GM08714 (cell line): ENCODE measurements around the gene PPP1R2B.
"Not testable (repeated sequence)": the region's sequence is repeated elsewhere in the genome, so short reads cannot be mapped to it uniquely, and the experiment has no call there.

ENCODE experiments used
- H3K4me3 ChIP-seq: fragments of 200-500 bp; sonication (Bioruptor generic); 2 replicates; pipeline ENCODE4 v1.5.1; 2014; ENCODE audit warnings: mild to moderate bottlenecking, low read length, inconsistent platforms
- ZNF274 ChIP-seq: IDR thresholded peaks from 2 replicates; pipeline ENCODE4 v1.6.1; 2012; ENCODE audit warnings: mild to moderate bottlenecking, low read depth, low read length

The PPP1R2B gene

GRCh38 chr5:156838961-156839360, 11.1 kb upstream of the PPP1R2B start:
- no peak for TF ChIP-seq ZNF274
- H3K4me3 ChIP-seq, result no peak overlapping the region

DNA sequence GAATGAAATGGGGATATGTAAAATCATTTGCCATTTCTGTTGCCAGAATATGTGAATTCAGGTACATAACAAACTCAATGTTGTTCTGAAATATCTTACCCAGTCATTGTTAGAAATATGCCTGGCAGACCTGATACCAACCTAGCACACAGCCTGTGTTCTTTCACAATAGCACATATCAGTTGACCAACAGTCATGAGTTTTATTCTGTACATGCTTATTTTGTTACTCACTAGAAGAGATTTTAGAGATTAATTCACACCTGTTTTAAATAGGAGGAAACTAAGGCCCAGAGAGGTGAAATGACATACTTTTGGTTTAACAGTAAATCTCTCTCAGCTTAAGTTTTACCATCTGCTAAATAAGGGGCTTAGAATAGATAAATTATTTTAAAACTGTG, 8.4 kb upstream of the PPP1R2B start:
- H3K4me3 ChIP-seq, result no peak overlapping the region
- TF ChIP-seq ZNF274, result no peak

DNA sequence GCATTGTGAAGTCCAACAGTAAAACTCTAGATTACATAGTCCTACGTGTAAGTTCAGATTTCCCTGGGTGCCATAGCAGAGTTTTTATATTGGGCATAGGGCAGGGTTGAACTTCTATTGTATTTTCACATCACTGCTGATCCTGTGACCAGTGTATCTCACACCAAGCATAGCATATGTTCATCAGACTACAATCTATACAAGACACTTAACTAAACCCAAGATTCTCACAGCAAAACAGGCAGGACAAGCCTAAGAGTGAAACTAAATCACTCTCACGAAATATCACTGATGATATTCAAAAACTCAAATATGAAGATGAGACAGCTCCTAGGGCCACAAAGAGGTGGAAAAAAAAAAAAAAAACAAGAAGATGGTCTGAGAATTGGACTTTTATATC, 3.2 kb upstream of the PPP1R2B start:
- no peak overlapping the region for H3K4me3 ChIP-seq
- no peak for TF ChIP-seq ZNF274

- not testable (repeated sequence) for H3K4me3 ChIP-seq
These were observed 1.6 kb upstream of the PPP1R2B start for GRCh38 chr5:156848447-156848846.

- H3K4me3 ChIP-seq, result no peak overlapping the region
- TF ChIP-seq ZNF274, result no peak
These were observed 1.8 kb downstream of the PPP1R2B start for GRCh38 chr5:156851880-156852279.

GRCh38 chr5:156853055-156853454, 3.0 kb downstream of the PPP1R2B start:
- not testable (repeated sequence) for H3K4me3 ChIP-seq

DNA sequence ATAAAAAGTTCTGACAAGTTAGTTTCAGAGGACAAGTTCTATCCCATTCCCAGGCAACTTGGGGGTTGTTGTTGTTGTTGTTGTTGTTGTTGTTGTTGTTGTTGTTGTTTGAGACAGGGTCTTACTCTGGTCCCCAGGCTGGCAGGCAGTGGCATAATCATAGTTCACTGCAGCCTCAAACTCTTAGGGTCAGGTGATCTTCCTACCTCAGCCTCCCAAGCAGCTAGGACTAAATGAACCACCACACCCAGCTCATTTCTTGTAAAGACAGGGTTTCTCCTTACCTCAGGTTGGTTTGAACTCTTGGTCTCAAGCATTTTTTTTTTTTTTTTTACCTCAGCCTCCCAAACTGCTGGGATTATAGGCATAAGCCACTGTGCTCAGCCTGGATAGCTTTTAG, 15.3 kb downstream of the PPP1R2B start:
- no peak for TF ChIP-seq ZNF274

GRCh38 chr5:156870498-156870839, 20.4 kb downstream of the PPP1R2B start:
- TF ChIP-seq ZNF274, result no peak

More for the DNA sequence above, 15.3 kb downstream of the PPP1R2B start:
- no peak overlapping the region for H3K4me3 ChIP-seq

GRCh38 chr5:156871212-156871611, 21.1 kb downstream of the PPP1R2B start:
- TF ChIP-seq ZNF274, result no peak
- H3K4me3 ChIP-seq, result no peak overlapping the region

More at GRCh38 chr5:156870498-156870839, 20.4 kb downstream of the PPP1R2B start:
- no peak overlapping the region for H3K4me3 ChIP-seq

GRCh38 chr5:156879665-156880285, 29.7 kb downstream of the PPP1R2B start:
- no peak overlapping the region; the same call in 1 of the 2 replicates for H3K4me3 ChIP-seq
- no peak for TF ChIP-seq ZNF274

DNA sequence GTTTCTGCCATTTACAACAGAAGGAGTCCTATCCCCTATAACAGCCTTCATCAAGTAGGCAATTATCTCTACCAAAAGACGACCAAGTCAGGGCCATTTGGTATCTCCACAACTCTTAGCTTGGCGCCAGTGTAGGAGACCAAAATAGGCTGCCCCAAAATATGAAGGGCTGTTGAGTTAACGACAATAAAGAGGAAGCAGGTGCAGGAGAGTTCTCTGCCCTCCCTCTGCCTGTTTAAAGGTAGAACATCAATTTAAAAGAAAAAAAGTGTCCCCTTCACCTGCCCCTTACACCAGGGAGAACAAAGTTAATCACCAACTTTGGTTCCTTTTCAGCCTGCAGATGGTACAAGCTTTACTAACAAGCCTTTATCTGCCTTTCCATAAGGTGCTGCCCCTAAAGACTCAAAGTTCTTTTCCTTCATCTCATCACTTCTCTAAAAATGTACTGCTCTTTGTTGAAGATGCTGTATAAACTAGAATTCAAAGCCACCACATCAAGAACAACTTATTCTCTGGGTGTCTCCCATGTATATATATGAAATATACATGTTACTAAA, 33.3 kb downstream of the PPP1R2B start:
- no peak overlapping the region for H3K4me3 ChIP-seq
- TF ChIP-seq ZNF274, result no peak

- no peak for TF ChIP-seq ZNF274
These were observed 38.4 kb downstream of the PPP1R2B start for GRCh38 chr5:156888520-156888919.

DNA sequence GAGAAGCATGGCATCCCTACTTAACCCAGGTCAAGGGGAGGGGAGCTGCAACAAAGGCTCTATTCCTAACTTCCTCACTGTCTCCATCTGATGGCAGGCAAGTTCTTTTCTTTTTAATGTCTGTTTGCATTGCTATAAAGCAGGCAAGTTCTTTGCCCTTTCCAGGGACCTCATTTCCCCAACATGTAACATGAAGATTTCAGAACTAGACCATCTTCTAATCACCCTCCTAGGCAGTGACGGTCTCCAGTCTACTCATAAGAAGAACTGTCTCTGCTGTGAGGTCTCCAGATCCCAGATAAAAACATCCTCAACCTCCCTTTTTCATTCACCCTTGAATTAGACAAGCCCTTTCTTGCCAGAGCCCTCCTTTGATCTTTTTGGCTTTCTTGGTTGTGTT, 42.1 kb downstream of the PPP1R2B start:
- TF ChIP-seq ZNF274, result no peak
- no peak overlapping the region for H3K4me3 ChIP-seq

More at GRCh38 chr5:156888520-156888919, 38.4 kb downstream of the PPP1R2B start:
- H3K4me3 ChIP-seq, result no peak overlapping the region

DNA sequence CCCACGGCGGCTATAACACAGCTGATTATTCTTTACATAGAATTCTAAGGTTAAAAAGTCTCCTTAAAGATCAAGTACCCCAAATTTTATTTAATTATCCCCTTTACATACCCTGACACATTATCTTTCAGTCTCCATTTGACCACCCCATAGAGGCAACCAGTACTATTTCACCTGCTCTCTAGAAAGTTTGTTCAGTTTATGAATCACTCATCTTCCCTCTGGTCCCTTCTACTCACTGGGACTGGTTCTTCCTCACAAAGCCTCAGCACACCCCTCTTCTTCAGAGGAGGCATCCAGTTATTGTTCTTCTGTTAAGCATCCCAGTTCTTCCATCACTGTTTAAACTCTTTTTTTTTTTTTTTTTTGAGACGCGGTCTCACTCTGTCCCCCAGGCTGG, 42.8 kb downstream of the PPP1R2B start:
- TF ChIP-seq ZNF274, result no peak
- no peak overlapping the region for H3K4me3 ChIP-seq

- no peak for TF ChIP-seq ZNF274
- H3K4me3 ChIP-seq, result no peak overlapping the region
These were observed 43.4 kb downstream of the PPP1R2B start for GRCh38 chr5:156893517-156893916.

DNA sequence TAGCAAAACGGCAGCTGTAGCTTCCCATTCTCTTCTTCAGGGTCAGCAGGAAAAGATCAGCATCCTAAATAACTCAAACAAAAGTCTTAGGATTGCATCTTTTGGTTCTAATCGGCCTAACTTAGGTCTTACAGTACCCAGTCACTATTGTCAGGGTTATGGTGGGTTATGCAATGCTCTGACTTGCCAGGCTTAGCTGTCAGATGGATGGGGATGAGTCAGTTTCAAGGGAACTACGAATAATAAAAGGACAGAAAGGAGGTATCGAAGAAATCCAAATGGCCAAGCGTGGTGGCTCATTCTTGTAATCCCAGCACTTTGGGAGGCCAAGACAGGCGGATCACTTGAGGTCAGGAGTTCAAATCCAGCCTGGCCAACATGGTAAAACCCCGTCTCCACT, 46.5 kb downstream of the PPP1R2B start:
- no peak for TF ChIP-seq ZNF274
- H3K4me3 ChIP-seq, result no peak overlapping the region
